GM23338 (cell line): ENCODE data around the gene PTK6. TPM values are rescaled to one million over a fixed set of nuclear protein-coding genes. Genes with fewer than 3 reads are reported as not detected.
"Not testable (repeated sequence)": the region's sequence is repeated elsewhere in the genome, so short reads cannot be mapped to it uniquely, and the experiment has no call there.

Experiments
- ATAC-seq: fragments of 200-7000 bp; cut with Tn5 transposase; 3 replicates; pipeline ENCODE4 v1.9.1; 2020
- DNase-seq: peaks from one replicate; pipeline ENCODE4 v3.0.0-alpha.2; 2015; ENCODE audit warnings: low spot score
- H2AFZ ChIP-seq: fragments of 200-600 bp; sonication (generic); 2 replicates; pipeline ENCODE4 v1.8.0; 2016; ENCODE audit warnings: antibody characterized with exemption, mild to moderate bottlenecking, moderate library complexity
- H3F3A ChIP-seq: fragments of 200-600 bp; sonication (generic); replicated peaks from 2 replicates; pipeline ENCODE4 v1.8.0; 2017; ENCODE audit warnings: antibody characterized with exemption, mixed run types, low read depth
- H3K27ac ChIP-seq: fragments of 200-600 bp; sonication (generic); 2 replicates; pipeline ENCODE4 v1.6.1; 2016; ENCODE audit warnings: low read depth
- H3K27me3 ChIP-seq: fragments of 200-600 bp; sonication (generic); 2 replicates; pipeline ENCODE4 v1.8.0; 2016; ENCODE audit warnings: mild to moderate bottlenecking, mixed run types, moderate library complexity; ENCODE audit not compliant: insufficient read depth
- H3K36me3 ChIP-seq: fragments of 200-600 bp; sonication (generic); 2 replicates; pipeline ENCODE4 v1.8.0; 2016; ENCODE audit warnings: mild to moderate bottlenecking; ENCODE audit not compliant: insufficient read depth
- H3K4me1 ChIP-seq: fragments of 200-600 bp; sonication (generic); 2 replicates; pipeline ENCODE4 v1.8.0; 2016; ENCODE audit warnings: mild to moderate bottlenecking, moderate library complexity; ENCODE audit not compliant: insufficient read depth
- H3K4me2 ChIP-seq: fragments of 200-600 bp; sonication (generic); 2 replicates; pipeline ENCODE4 v1.7.1; 2017; ENCODE audit warnings: mixed run types
- H3K4me3 ChIP-seq: fragments of 200-600 bp; sonication (generic); 2 replicates; pipeline ENCODE4 v1.6.1; 2016; ENCODE audit warnings: mixed run types
- H3K79me2 ChIP-seq: fragments of 200-600 bp; sonication (generic); replicated peaks from 2 replicates; pipeline ENCODE4 v1.8.0; 2017; ENCODE audit warnings: mild to moderate bottlenecking; ENCODE audit not compliant: insufficient read depth
- H3K9me2 ChIP-seq: fragments of 200-600 bp; sonication (generic); 2 replicates; pipeline ENCODE4 v1.8.0; 2017; ENCODE audit not compliant: insufficient read depth
- H4K20me1 ChIP-seq: fragments of 200-600 bp; sonication (generic); replicated peaks from 2 replicates; pipeline ENCODE4 v1.8.0; 2017; ENCODE audit warnings: mild to moderate bottlenecking; ENCODE audit not compliant: insufficient read depth
- H3K27ac Mint-ChIP-seq: 2 replicates; pipeline ENCODE4 v1.8.0; 2020; ENCODE audit warnings: inconsistent platforms, mild to moderate bottlenecking, moderate library complexity, mixed read lengths
- H3K27me3 Mint-ChIP-seq: 3 replicates; pipeline ENCODE4 v1.8.0; 2022; ENCODE audit warnings: low read depth, mild to moderate bottlenecking, moderate library complexity, mixed read lengths, inconsistent platforms; ENCODE audit not compliant: insufficient read depth, poor library complexity
- H3K36me3 Mint-ChIP-seq: 3 replicates; pipeline ENCODE4 v1.8.0; 2021; ENCODE audit warnings: low read depth, mild to moderate bottlenecking, inconsistent platforms, moderate library complexity, mixed read lengths
- H3K4me1 Mint-ChIP-seq: 3 replicates; pipeline ENCODE4 v1.8.0; 2020; ENCODE audit warnings: mild to moderate bottlenecking, inconsistent platforms, mixed read lengths
- H3K4me3 Mint-ChIP-seq: 3 replicates; pipeline ENCODE4 v1.8.0; 2021; ENCODE audit warnings: moderate library complexity, mild to moderate bottlenecking, inconsistent platforms, mixed read lengths
- H3K9me3 Mint-ChIP-seq: 3 replicates; pipeline ENCODE4 v1.8.0; 2020; ENCODE audit warnings: moderate library complexity, mild to moderate bottlenecking, inconsistent platforms, mixed read lengths
- CREB1 ChIP-seq: fragments of 250-450 bp; sonication (Bioruptor Pico); IDR thresholded peaks from 2 replicates; pipeline ENCODE4 v1.5.0; 2020; ENCODE audit warnings: low read depth, mild to moderate bottlenecking, moderate library complexity
- CTCF ChIP-seq, 2 experiments: fragments of 200-600 bp in 1 of 2; sonication (generic) in 1 of 2; conservative IDR thresholded peaks; 2 replicates each; pipeline versions ENCODE4 v1.5.1 to v1.6.1; 2016 to 2017; ENCODE audit warnings: antibody characterized with exemption in 2 of 2, low read depth in 2 of 2, mild to moderate bottlenecking in 2 of 2, moderate library complexity in 1 of 2
- EZH2phosphoT487 ChIP-seq: fragments of 200-600 bp; sonication (generic); IDR thresholded peaks from one replicate; pipeline ENCODE4 v1.8.1; 2018; ENCODE audit warnings: antibody characterized with exemption; ENCODE audit not compliant: unreplicated experiment
- NANOG ChIP-seq: IDR thresholded peaks from 2 replicates; pipeline ENCODE4 v1.6.1; 2016; ENCODE audit warnings: antibody characterized with exemption, borderline replicate concordance
- ZNF114 ChIP-seq: fragments of 250-450 bp; sonication (Bioruptor Pico); IDR thresholded peaks from 2 replicates; pipeline ENCODE4 v1.5.0; 2020; ENCODE audit warnings: mild to moderate bottlenecking, moderate library complexity
- ZNF462 ChIP-seq: fragments of 250-450 bp; sonication (Bioruptor Pico); IDR thresholded peaks from 2 replicates; pipeline ENCODE4 v1.5.0; 2020; ENCODE audit warnings: mild to moderate bottlenecking, moderate library complexity
- polyA plus RNA-seq: library from polyadenylated mRNA; unstranded; fragments of >200 nt; fragmentation: Nextera tagmentation; extraction: Ambion mirVana; gene quantifications from 2 replicates; pipeline ENCODE4 v1.2.1, GENCODE V29; 2016
- total RNA-seq: library from RNA; depleted of rRNA; stranded (reverse); fragments of >200 nt; shearing (Covaris generic); gene quantifications from 2 replicates; pipeline ENCODE4 v1.2.3, GENCODE V29; 2014

Gene PTK6
- total and polyA plus RNA-seq, 2 experiments from 2014 or later, result 0.28 TPM; not detected in 1

GRCh38 chr20:63572071-63572787 is 35.1 kb upstream of the PTK6 start:
- Histone ChIP-seq H3K27me3 (no peaks in the 10 kb centered on the region), H3F3A (0 out of 2 replicates have a peak, but pooled peaks cover 7% of the 10 kb centered on the region), H3K4me1 (no peaks in the 10 kb centered on the region; the same call in 1 of the 2 replicates), H4K20me1 (no peaks in the 10 kb centered on the region), H3K79me2 (no peaks in the 10 kb centered on the region), H3K9me2 (no peaks in the 10 kb centered on the region), H3K4me2 (no peak overlapping the region), H2AFZ (no peak overlapping the region), H3K4me3 (no peak overlapping the region), H3K27ac (no peak overlapping the region), H3K36me3 (no peaks in the 10 kb centered on the region)
- no peaks in the 10 kb centered on the region for H3K9me3 Mint-ChIP-seq
- H3K27ac Mint-ChIP-seq, result no peak overlapping the region
- no peak for ATAC-seq
- DNase-seq, result no peak
- H3K4me3 Mint-ChIP-seq, result no peak overlapping the region
- no peak for TF ChIP-seq NANOG
- H3K27me3 Mint-ChIP-seq, result no peaks in the 10 kb centered on the region
- no peaks in the 10 kb centered on the region for H3K4me1 Mint-ChIP-seq
- no peaks in the 10 kb centered on the region for H3K36me3 Mint-ChIP-seq

- not testable (repeated sequence) for H3K27me3 ChIP-seq, DNase-seq, H3K27me3 Mint-ChIP-seq, H3K36me3 ChIP-seq, H3K4me3 ChIP-seq, H3K4me1 ChIP-seq, H3K4me2 ChIP-seq, H3K4me1 Mint-ChIP-seq, H3K36me3 Mint-ChIP-seq, H2AFZ ChIP-seq, H3K9me3 Mint-ChIP-seq, ATAC-seq, H3F3A ChIP-seq, H3K79me2 ChIP-seq, H4K20me1 ChIP-seq, H3K9me2 ChIP-seq, H3K27ac Mint-ChIP-seq, H3K27ac ChIP-seq, H3K4me3 Mint-ChIP-seq
Observed at GRCh38 chr20:63571087-63571478, 33.9 kb upstream of the PTK6 start.

- H3K27ac ChIP-seq, result no peak overlapping the region
- H2AFZ ChIP-seq, result no peak overlapping the region
- no peaks in the 10 kb centered on the region for H3K27me3 ChIP-seq
- H3K4me1 Mint-ChIP-seq, result no peaks in the 10 kb centered on the region
- H3K79me2 ChIP-seq, result no peaks in the 10 kb centered on the region
- H3K4me1 ChIP-seq, result no peaks in the 10 kb centered on the region; the same call in 1 of the 2 replicates
- no peak overlapping the region for H3K27ac Mint-ChIP-seq
- no peaks in the 10 kb centered on the region for H4K20me1 ChIP-seq
- H3K4me2 ChIP-seq, result no peak overlapping the region
- H3K9me2 ChIP-seq, result no peaks in the 10 kb centered on the region
- H3F3A ChIP-seq, result 0 out of 2 replicates have a peak, but pooled peaks cover 7% of the 10 kb centered on the region
- no peak for ATAC-seq
- no peaks in the 10 kb centered on the region for H3K27me3 Mint-ChIP-seq
- no peaks in the 10 kb centered on the region for H3K36me3 Mint-ChIP-seq
- no peaks in the 10 kb centered on the region for H3K9me3 Mint-ChIP-seq
- DNase-seq, result no peak
- H3K36me3 ChIP-seq, result no peaks in the 10 kb centered on the region
- H3K4me3 ChIP-seq, result no peak overlapping the region
- no peak overlapping the region for H3K4me3 Mint-ChIP-seq
- TF ChIP-seq NANOG (no peak), CREB1 (CRISPR knock-in tag) (no peak), EZH2phosphoT487 (no peak), ZNF114 (CRISPR knock-in tag) (no peak), CTCF (conservative IDR thresholded peaks at IDR 0.05; ENCODE audit: low read depth in 2 of 2) (no peak), ZNF462 (CRISPR knock-in tag) (no peak)
Observed at GRCh38 chr20:63570281-63571086, 33.3 kb upstream of the PTK6 start.
